Astrocyte of the cerebellum (primary cell): ENCODE results near the gene XPR1.

Source experiments
- DNase-seq: peaks from one replicate; pipeline ENCODE4 v3.0.0-alpha.2; 2011; ENCODE audit warnings: low read depth
- H3K4me3 ChIP-seq: 2 replicates; pipeline ENCODE4 v1.5.1; 2011; ENCODE audit warnings: mild to moderate bottlenecking, low read depth, low read length, moderate library complexity
- CTCF ChIP-seq: IDR thresholded peaks from 2 replicates; pipeline ENCODE4 v1.5.1; 2012; ENCODE audit warnings: low read length, low read depth, moderate library complexity, mild to moderate bottlenecking; ENCODE audit errors: missing control alignments
- in situ Hi-C: cut with HindIII; loops from 2 replicates; pipeline ENCODE4 v1.10.0; 2017; ENCODE audit warnings: low sequenced_read_pairs

The XPR1 gene

GRCh38 chr1:180769889-180770288, 138.1 kb downstream of the XPR1 start:
- TF ChIP-seq CTCF: no peak
- H3K4me3 ChIP-seq: no peak overlapping the region
- no peak for DNase-seq
- in situ Hi-C loops: no loop called here

- no peak for DNase-seq
- in situ Hi-C loops: no loop called here
- no peak for TF ChIP-seq CTCF
- no peak overlapping the region for H3K4me3 ChIP-seq
Measured at GRCh38 chr1:180773210-180773865, 141.5 kb downstream of the XPR1 start.

GRCh38 chr1:180775801-180776200, 144.0 kb downstream of the XPR1 start:
- no peak for DNase-seq
- no peak overlapping the region for H3K4me3 ChIP-seq
- in situ Hi-C loops: no loop called here
- TF ChIP-seq CTCF: no peak

- no peak for DNase-seq
- no peak for TF ChIP-seq CTCF
- in situ Hi-C loops: no loop called here
Measured at GRCh38 chr1:180777072-180777689, 145.4 kb downstream of the XPR1 start.

GRCh38 chr1:180778782-180779398, 147.1 kb downstream of the XPR1 start:
- TF ChIP-seq CTCF: peak; percentile 51
- H3K4me3 ChIP-seq: no peak overlapping the region
- DNase-seq: no peak
- in situ Hi-C loops: no loop called here

More at GRCh38 chr1:180777072-180777689, 145.4 kb downstream of the XPR1 start:
- H3K4me3 ChIP-seq: no peak overlapping the region

GRCh38 chr1:180779584-180779983, 147.8 kb downstream of the XPR1 start:
- TF ChIP-seq CTCF: no peak
- DNase-seq: no peak

More at GRCh38 chr1:180779584-180779983, 147.8 kb downstream of the XPR1 start:
- H3K4me3 ChIP-seq: no peak overlapping the region
- in situ Hi-C loops: no loop called here
